ENCODE results near the gene FBXL14. TPM values are rescaled to one million over a fixed set of nuclear protein-coding genes. Genes with fewer than 3 reads are reported as not detected.
"Not testable (repeated sequence)": the region's sequence is repeated elsewhere in the genome, so short reads cannot be mapped to it uniquely, and the experiment has no call there.

FBXL14 gene
- total RNA-seq, 1 donor from 2014 or later: 14.1 TPM

- DNase-seq (ENCODE audit: extremely low read depth, low read depth, low spot score): no peak
Observed at GRCh38 chr12:1574865-1575259, 19.5 kb downstream of the FBXL14 start.

GRCh38 chr12:1573960-1574864 lies 20.2 kb downstream of the FBXL14 start:
- no peak for DNase-seq (ENCODE audit: extremely low read depth, low read depth, low spot score)

- no peak for DNase-seq (ENCODE audit: extremely low read depth, low read depth, low spot score)
Observed at GRCh38 chr12:1572731-1573130, 21.6 kb downstream of the FBXL14 start.

GRCh38 chr12:1567852-1568251 lies 26.5 kb downstream of the FBXL14 start:
- DNase-seq (ENCODE audit: extremely low read depth, low read depth, low spot score): no peak

- DNase-seq (ENCODE audit: extremely low read depth, low read depth, low spot score): no peak
Observed at GRCh38 chr12:1566449-1567135, 27.8 kb downstream of the FBXL14 start.

GRCh38 chr12:1565172-1565571 lies 29.2 kb downstream of the FBXL14 start:
- DNase-seq (ENCODE audit: extremely low read depth, low read depth, low spot score): no peak

- DNase-seq (ENCODE audit: extremely low read depth, low read depth, low spot score): no peak
Observed at GRCh38 chr12:1564067-1564466, 30.3 kb downstream of the FBXL14 start.

GRCh38 chr12:1562813-1563407 lies 31.5 kb downstream of the FBXL14 start:
- DNase-seq (ENCODE audit: extremely low read depth, low read depth, low spot score): no peak

- DNase-seq (ENCODE audit: extremely low read depth, low read depth, low spot score): no peak
Observed at GRCh38 chr12:1560704-1561103, 33.7 kb downstream of the FBXL14 start.

- no peak for DNase-seq (ENCODE audit: extremely low read depth, low read depth, low spot score)
Observed at GRCh38 chr12:1559676-1560091, 34.7 kb downstream of the FBXL14 start.

- DNase-seq (ENCODE audit: extremely low read depth, low read depth, low spot score): not testable (repeated sequence)
Observed at GRCh38 chr12:1558108-1558507, 36.3 kb downstream of the FBXL14 start.

GRCh38 chr12:1553987-1554982 lies 40.1 kb downstream of the FBXL14 start:
- DNase-seq (ENCODE audit: extremely low read depth, low read depth, low spot score): no peak

- DNase-seq (ENCODE audit: extremely low read depth, low read depth, low spot score): no peak
Observed at GRCh38 chr12:1553536-1553935, 40.8 kb downstream of the FBXL14 start.

GRCh38 chr12:1552911-1553491 lies 41.4 kb downstream of the FBXL14 start:
- no peak for DNase-seq (ENCODE audit: extremely low read depth, low read depth, low spot score)

GRCh38 chr12:1552171-1552570 lies 42.2 kb downstream of the FBXL14 start:
- no peak for DNase-seq (ENCODE audit: extremely low read depth, low read depth, low spot score)

- no peak for DNase-seq (ENCODE audit: extremely low read depth, low read depth, low spot score)
Observed at GRCh38 chr12:1551496-1551895, 42.9 kb downstream of the FBXL14 start.

GRCh38 chr12:1546931-1547640 lies 47.3 kb downstream of the FBXL14 start:
- DNase-seq (ENCODE audit: extremely low read depth, low read depth, low spot score): no peak

GRCh38 chr12:1544996-1545700 lies 49.2 kb downstream of the FBXL14 start:
- peak; percentile 16 for DNase-seq (ENCODE audit: extremely low read depth, low read depth, low spot score)

GRCh38 chr12:1542599-1542998 lies 51.8 kb downstream of the FBXL14 start:
- no peak for DNase-seq (ENCODE audit: extremely low read depth, low read depth, low spot score)
